GM12878 (cell line): ENCODE results near the gene ESR1. TPM values are rescaled to one million over a fixed set of nuclear protein-coding genes. Genes with fewer than 3 reads are reported as not detected.

ENCODE experiments used
- CHD4 ChIP-seq: fragments of 200-600 bp; sonication (generic); IDR thresholded peaks from 2 replicates; pipeline ENCODE4 v1.6.1; 2016; ENCODE audit warnings: mild to moderate bottlenecking
- ETV6 ChIP-seq, 2 experiments: fragments of 450-650 bp in 1 of 2; IDR thresholded peaks in 1 of 2; conservative IDR thresholded peaks in 1 of 2; 2 replicates each; pipeline ENCODE4 v1.6.1; 2014; ENCODE audit warnings: antibody characterized with exemption in 1 of 2, borderline replicate concordance in 1 of 2, low read depth in 1 of 2, mild to moderate bottlenecking in 1 of 2, moderate library complexity in 1 of 2
- FOXK2 ChIP-seq: fragments of 450-650 bp; IDR thresholded peaks from 2 replicates; pipeline ENCODE4 v1.6.1; 2017; ENCODE audit warnings: mild to moderate bottlenecking, moderate library complexity
- MYB ChIP-seq: fragments of 150-350 bp; IDR thresholded peaks from 2 replicates; pipeline ENCODE4 v1.6.1; 2014; ENCODE audit warnings: mild to moderate bottlenecking, low read depth, low read length, borderline replicate concordance
- RCOR1 ChIP-seq: conservative IDR thresholded peaks from 2 replicates; pipeline ENCODE4 v1.6.1; 2012; ENCODE audit warnings: low read depth, low read length, improper control_type of control experiment
- SRF ChIP-seq, 2 experiments: IDR thresholded peaks; 2 replicates each; pipeline ENCODE4 v1.6.1; 2011; ENCODE audit warnings: low read depth in 2 of 2, low read length in 2 of 2, mild to moderate bottlenecking in 1 of 2, moderate library complexity in 1 of 2
- polyA plus RNA-seq, 11 experiments: library from polyadenylated mRNA; depleted of rRNA in 4 of 11; unstranded in 6 of 11; stranded (reverse) in 5 of 11; fragments of >200 nt; fragmentation: Nextera tagmentation in 4 of 11; fragmentation: Illumina TruSeq in 1 of 11; extraction: Ambion mirVana in 4 of 11; extraction: Trizol in 1 of 11; gene quantifications; 1 replicate in 1 of 11; 2 replicates in 10 of 11; pipeline versions ENCODE4 v1.2.1 to v1.2.3, GENCODE V29; 2011 to 2016; ENCODE audit warnings: inconsistent platforms in 2 of 11, missing spikeins in 2 of 11, low read depth in 1 of 11
- total RNA-seq, 4 experiments: library from RNA; depleted of rRNA in 3 of 4; stranded (reverse); fragments of >200 nt in 3 of 4; fragmentation: Illumina TruSeq in 1 of 4; extraction: Trizol in 1 of 4; gene quantifications; 2 replicates each; pipeline versions ENCODE4 v1.2.1 to v1.2.3, GENCODE V29; 2013 to 2021
- TF ChIP-seq, protein P1 (sequence below): IDR thresholded peaks from 2 replicates; pipeline ENCODE4 v1.6.1; 2011; ENCODE audit warnings: mild to moderate bottlenecking, low read depth, low read length, moderate library complexity; ENCODE audit not compliant: insufficient replicate concordance
- TF ChIP-seq, protein P2 (sequence below): IDR thresholded peaks from 2 replicates; pipeline ENCODE4 v1.6.1; 2011; ENCODE audit warnings: borderline replicate concordance, low read depth, mild to moderate bottlenecking, moderate library complexity, mixed read lengths, low read length; ENCODE audit not compliant: insufficient read depth; ENCODE audit errors: extremely low read length
- TF ChIP-seq, protein P3 (sequence below): fragments of 450-650 bp; IDR thresholded peaks from 2 replicates; pipeline ENCODE4 v1.6.1; 2018; ENCODE audit warnings: borderline replicate concordance, mild to moderate bottlenecking; ENCODE audit not compliant: partially characterized antibody

The ESR1 gene
- total and polyA plus RNA-seq, 10 of the 15 experiments (the other 5 are each of a cell fraction or from before 2014, with no cell fraction given) = 0.03 to 0.51 (median 0.21) TPM; not detected in 4

DNA sequence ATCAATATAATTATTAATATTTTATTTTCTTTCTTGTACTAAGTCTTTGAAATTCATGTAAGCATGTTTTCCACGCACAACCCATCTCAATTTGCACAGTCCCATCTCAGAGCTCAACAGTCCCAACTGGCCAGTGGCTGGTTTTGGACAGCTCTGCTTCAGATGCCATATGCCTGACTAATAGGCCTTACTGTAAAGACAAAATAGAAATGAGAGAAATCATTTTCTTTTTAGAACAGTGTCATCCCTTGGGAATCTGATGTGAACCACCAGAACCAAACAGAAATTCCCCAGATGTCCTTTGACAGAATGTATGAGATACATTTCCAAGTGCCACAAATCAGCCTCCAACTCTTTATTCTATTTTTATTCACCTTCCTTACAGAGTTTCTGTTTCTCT lies 338.9 kb downstream of the ESR1 start (continued):
- TF ChIP-seq, protein P1, sequence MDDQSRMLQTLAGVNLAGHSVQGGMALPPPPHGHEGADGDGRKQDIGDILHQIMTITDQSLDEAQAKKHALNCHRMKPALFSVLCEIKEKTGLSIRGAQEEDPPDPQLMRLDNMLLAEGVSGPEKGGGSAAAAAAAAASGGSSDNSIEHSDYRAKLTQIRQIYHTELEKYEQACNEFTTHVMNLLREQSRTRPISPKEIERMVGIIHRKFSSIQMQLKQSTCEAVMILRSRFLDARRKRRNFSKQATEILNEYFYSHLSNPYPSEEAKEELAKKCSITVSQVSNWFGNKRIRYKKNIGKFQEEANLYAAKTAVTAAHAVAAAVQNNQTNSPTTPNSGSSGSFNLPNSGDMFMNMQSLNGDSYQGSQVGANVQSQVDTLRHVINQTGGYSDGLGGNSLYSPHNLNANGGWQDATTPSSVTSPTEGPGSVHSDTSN = no peak
- TF ChIP-seq ETV6 (conservative IDR thresholded peaks at IDR 0.05 in 1 of 2, IDR thresholded peaks at IDR 0.05 in 1 of 2; ENCODE audit: borderline replicate concordance in 1 of 2, low read depth in 1 of 2) (no peak), MYB (no peak), FOXK2 (no peak), SRF (IDR thresholded peaks at IDR 0.05; ENCODE audit: low read depth in 2 of 2, low read length in 2 of 2) (no peak), RCOR1 (no peak), CHD4 (no peak)
- TF ChIP-seq, protein P2, sequence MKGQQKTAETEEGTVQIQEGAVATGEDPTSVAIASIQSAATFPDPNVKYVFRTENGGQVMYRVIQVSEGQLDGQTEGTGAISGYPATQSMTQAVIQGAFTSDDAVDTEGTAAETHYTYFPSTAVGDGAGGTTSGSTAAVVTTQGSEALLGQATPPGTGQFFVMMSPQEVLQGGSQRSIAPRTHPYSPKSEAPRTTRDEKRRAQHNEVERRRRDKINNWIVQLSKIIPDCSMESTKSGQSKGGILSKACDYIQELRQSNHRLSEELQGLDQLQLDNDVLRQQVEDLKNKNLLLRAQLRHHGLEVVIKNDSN = no peak
- TF ChIP-seq, protein P3, sequence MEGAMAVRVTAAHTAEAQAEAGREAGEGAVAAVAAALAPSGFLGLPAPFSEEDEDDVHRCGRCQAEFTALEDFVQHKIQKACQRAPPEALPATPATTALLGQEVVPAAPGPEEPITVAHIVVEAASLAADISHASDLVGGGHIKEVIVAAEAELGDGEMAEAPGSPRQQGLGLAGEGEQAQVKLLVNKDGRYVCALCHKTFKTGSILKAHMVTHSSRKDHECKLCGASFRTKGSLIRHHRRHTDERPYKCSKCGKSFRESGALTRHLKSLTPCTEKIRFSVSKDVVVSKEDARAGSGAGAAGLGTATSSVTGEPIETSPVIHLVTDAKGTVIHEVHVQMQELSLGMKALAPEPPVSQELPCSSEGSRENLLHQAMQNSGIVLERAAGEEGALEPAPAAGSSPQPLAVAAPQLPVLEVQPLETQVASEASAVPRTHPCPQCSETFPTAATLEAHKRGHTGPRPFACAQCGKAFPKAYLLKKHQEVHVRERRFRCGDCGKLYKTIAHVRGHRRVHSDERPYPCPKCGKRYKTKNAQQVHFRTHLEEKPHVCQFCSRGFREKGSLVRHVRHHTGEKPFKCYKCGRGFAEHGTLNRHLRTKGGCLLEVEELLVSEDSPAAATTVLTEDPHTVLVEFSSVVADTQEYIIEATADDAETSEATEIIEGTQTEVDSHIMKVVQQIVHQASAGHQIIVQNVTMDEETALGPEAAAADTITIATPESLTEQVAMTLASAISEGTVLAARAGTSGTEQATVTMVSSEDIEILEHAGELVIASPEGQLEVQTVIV = no peak
- TF ChIP-seq, all 136 proteins: peak for 0
